AG04450 (cell line): ENCODE measurements around the gene NEDD8. TPM values are rescaled to one million over a fixed set of nuclear protein-coding genes. Genes with fewer than 3 reads are reported as not detected.
"Not testable (repeated sequence)": the region's sequence is repeated elsewhere in the genome, so short reads cannot be mapped to it uniquely, and the experiment has no call there.

Source experiments
- CTCF ChIA-PET: fragments of 300-600, 350-600 bp; formaldehyde crosslinking; extraction: SDS; loops from one replicate; lab custom pipeline; 2022; ENCODE audit warnings: antibody characterized with exemption, inconsistent platforms; lab: Charles Lee
- POLR2A ChIA-PET: fragments of 350-600 bp; formaldehyde crosslinking; extraction: SDS; loops from one replicate; lab custom pipeline; 2021; ENCODE audit warnings: antibody characterized with exemption, inconsistent platforms; lab: Yijun Ruan, JAX
- DNase-seq: peaks from one replicate; pipeline ENCODE4 v3.0.0-alpha.2; 2011; ENCODE audit warnings: low read depth, low spot score
- H3K27ac ChIP-seq: one replicate; pipeline ENCODE4 v1.5.1; 2012; ENCODE audit warnings: low read depth, low read length, control low read depth
- H3K27me3 ChIP-seq: one replicate; pipeline ENCODE4 v1.6.0; 2012; ENCODE audit warnings: low read length; ENCODE audit not compliant: control insufficient read depth, insufficient read depth
- H3K4me3 ChIP-seq: 2 replicates; pipeline ENCODE4 v1.5.1; 2011; ENCODE audit warnings: mild to moderate bottlenecking, low read depth, low read length, control low read depth
- H3K9me3 ChIP-seq: 2 replicates; pipeline ENCODE4 v1.5.1; 2012; ENCODE audit warnings: low read length; ENCODE audit not compliant: control insufficient read depth, insufficient read depth
- polyA plus RNA-seq: library from polyadenylated mRNA; depleted of rRNA; stranded (reverse); fragments of >200 nt; gene quantifications from 2 replicates; pipeline ENCODE4 v1.2.3, GENCODE V29; 2011
- TF ChIP-seq, protein P1 (sequence below): IDR thresholded peaks from 2 replicates; pipeline ENCODE4 v1.5.1; 2011; ENCODE audit warnings: low read depth, low read length, control low read depth, inconsistent platforms

Gene NEDD8
- polyA plus RNA-seq, 1 experiment, result 363 TPM

DNA sequence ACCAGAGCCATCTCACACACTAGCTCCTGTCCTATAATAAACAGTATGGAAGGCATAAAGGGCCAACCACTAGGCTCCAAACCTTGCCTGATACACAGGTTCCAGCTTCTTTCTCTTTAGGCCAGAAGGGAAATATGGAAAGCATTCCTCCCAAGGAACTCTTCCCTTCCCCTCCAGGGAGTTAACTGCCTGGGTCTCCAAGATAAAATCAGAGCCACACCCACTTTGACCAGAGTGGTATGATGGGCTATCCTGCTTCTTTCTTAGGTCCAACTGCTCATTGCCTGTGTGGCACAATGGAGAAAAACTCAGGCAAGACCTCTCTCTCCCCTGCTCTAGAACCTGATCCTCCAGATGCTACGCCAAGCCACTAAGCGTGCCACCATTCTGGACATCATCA, 24.5 kb downstream of the NEDD8 start:
- no peak for DNase-seq
- ChIA-PET CTCF (no interaction called here), POLR2A (no interaction called here)
- TF ChIP-seq, protein P1, sequence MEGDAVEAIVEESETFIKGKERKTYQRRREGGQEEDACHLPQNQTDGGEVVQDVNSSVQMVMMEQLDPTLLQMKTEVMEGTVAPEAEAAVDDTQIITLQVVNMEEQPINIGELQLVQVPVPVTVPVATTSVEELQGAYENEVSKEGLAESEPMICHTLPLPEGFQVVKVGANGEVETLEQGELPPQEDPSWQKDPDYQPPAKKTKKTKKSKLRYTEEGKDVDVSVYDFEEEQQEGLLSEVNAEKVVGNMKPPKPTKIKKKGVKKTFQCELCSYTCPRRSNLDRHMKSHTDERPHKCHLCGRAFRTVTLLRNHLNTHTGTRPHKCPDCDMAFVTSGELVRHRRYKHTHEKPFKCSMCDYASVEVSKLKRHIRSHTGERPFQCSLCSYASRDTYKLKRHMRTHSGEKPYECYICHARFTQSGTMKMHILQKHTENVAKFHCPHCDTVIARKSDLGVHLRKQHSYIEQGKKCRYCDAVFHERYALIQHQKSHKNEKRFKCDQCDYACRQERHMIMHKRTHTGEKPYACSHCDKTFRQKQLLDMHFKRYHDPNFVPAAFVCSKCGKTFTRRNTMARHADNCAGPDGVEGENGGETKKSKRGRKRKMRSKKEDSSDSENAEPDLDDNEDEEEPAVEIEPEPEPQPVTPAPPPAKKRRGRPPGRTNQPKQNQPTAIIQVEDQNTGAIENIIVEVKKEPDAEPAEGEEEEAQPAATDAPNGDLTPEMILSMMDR, result no peak
- H3K4me3 ChIP-seq, result no peak overlapping the region
- no peaks in the 10 kb centered on the region for H3K9me3 ChIP-seq
- no peak overlapping the region for H3K27ac ChIP-seq
- H3K27me3 ChIP-seq, result no peaks in the 10 kb centered on the region

DNA sequence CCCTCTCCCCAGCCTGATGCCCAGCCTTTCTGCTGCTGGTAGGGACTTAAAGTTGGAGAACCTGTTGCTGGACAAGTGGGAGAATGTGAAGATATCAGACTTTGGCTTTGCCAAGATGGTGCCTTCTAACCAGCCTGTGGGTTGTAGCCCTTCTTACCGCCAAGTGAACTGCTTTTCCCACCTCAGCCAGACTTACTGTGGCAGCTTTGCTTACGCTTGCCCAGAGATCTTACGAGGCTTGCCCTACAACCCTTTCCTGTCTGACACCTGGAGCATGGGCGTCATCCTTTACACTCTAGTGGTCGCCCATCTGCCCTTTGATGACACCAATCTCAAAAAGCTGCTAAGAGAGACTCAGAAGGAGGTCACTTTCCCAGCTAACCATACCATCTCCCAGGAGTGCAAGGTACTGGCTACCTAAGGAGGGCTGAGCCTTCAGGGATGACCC, 25.0 kb downstream of the NEDD8 start:
- ChIA-PET POLR2A (no interaction called here), CTCF (no interaction called here)
- H3K9me3 ChIP-seq, result no peaks in the 10 kb centered on the region

DNA sequence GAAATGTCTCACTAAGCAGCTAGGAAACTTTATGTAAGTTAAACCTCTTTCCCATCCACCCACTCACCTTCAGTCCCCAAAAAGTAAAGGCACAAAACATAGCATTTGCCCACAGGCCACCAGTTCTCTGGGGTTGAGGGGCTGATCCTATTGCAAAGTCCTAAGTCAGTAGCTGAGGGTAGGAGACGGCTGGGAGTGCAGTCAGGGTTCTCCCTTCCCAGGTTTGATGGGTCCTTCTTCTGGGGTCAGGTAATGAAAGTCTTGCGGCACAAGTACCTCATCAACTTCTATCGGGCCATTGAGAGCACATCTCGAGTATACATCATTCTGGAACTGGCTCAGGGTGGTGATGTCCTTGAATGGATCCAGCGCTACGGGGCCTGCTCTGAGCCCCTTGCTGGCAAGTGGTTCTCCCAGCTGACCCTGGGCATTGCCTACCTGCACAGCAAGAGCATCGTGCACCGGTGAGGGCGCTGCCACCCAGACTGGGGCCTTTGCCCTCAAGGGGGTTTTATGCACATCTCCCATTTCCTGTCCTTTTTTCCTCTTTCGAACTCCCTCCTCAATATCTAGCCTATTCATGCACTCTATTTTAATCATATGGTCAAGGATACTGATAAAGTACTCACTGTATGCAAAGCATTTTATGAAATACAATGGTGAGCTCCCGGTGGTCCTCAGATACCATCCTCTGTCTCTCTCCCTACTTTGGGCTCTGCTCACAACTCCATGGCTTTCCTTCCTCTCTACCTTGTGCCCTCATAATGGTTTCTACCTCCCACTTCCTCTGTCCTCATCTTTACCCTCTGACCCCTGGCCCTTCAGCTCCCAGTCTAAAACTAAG, 25.7 kb downstream of the NEDD8 start:
- Histone ChIP-seq H3K27ac (no peak overlapping the region), H3K9me3 (peaks cover 3% of the 10 kb centered on the region), H3K4me3 (no peak overlapping the region), H3K27me3 (no peaks in the 10 kb centered on the region)
- POLR2A ChIA-PET, result no interaction called here
- DNase-seq, result no peak
- TF ChIP-seq, protein P1, result no peak
- CTCF ChIA-PET, result no interaction called here

More for the DNA sequence above, 25.0 kb downstream of the NEDD8 start:
- H3K4me3 ChIP-seq, result no peak overlapping the region
- no peak overlapping the region for H3K27ac ChIP-seq
- H3K27me3 ChIP-seq, result no peaks in the 10 kb centered on the region
- no peak for DNase-seq
- TF ChIP-seq, protein P1, result no peak

DNA sequence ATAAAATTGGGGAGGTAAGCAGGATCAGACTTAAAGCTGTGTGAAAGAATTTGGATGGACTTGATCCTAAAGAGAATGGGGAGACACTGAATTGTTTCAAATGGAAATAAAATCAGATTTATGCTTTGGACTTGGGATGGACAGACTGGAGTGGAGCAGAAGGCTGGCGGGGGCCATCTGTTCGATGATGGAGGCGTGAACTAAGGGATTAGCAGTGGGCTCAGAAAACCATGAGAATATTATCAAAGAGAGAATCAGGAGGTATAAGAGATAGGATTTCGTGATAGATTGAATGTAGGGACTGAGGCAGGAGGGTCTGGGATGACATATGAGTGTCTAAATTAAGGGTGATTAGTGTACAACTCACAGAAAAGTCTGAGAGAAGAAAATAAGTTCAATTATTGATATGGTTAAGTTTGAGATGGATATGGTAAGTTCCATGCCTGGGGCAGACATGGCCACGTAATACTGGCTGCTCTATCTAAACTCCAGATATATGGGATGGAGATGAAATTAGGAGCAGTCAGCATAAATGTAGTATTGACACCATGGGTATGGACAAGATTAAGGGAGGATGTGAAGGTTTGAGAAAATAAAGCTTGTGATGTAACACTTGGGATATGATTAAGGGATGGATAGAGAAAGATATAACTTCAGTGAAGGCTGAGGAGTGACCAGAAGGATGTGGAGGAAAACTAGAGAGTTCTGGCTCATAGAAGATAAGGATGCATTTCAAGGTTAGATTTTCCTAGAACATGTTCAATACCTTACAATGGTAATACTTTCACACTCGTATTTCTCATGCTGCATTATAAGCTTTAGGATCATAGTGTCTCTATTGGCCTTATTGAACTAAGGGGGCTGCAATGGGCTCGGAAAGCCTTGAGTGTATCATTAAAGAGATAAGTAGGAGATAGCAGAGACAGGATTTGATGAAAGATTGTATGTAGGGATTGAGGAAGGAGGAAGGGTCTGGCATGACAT, 27.7 kb downstream of the NEDD8 start:
- H3K9me3 ChIP-seq, result peaks cover 5% of the 10 kb centered on the region
- DNase-seq, result no peak
- TF ChIP-seq, protein P1, result no peak
- ChIA-PET CTCF (interaction anchor here (0.6 to 0.9 kb wide), 3 partner anchors 66 to 102 kb away, joined by 3 to 4 read pairs (median 3); partner anchors contain the start of gene RABGGTA), POLR2A (interaction anchor here (0.7 kb wide), 1 partner anchor 90 kb away, joined by 3 read pairs; the partner anchor contains the start of genes DCAF11 and NRL)
- no peak overlapping the region for H3K27ac ChIP-seq
- no peak overlapping the region for H3K4me3 ChIP-seq
- no peaks in the 10 kb centered on the region for H3K27me3 ChIP-seq

DNA sequence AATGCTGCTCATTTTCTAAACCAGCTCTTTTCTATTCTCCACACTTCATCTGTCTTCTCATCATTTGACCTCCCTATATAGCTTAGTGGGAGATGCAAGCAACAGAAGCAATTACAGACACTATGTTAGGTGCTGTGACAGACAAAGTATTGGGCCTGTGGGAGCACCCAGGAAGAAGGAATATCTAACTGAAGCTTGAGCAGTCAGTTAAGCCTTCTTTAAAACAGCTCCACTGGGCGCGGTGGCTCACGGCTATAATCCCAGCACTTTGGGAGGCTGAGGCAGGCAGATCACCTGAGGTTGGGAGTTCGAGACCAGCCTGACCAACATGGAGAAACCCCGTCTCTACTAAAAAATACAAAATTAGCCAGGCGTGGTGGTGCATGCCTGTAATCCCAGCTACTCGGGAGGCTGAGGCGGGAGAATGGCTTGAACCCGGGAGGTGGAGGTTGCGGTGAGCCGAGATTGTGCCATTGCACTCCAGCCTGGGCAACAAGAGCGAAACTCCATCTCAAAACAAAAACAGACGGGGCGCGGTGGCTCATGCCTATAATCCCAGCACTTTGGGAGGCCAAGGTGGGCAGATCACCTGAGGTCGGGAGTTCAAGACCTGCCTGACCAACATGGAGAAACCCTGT, 28.8 kb downstream of the NEDD8 start:
- H3K27me3 ChIP-seq, H3K9me3 ChIP-seq, DNase-seq, H3K27ac ChIP-seq, POLR2A ChIA-PET, H3K4me3 ChIP-seq: not testable (repeated sequence)
- CTCF ChIA-PET, result interaction anchor here (0.6 to 0.9 kb wide), 2 partner anchors 10 to 68 kb away, joined by 3 read pairs; partner anchors contain the start of genes CHMP4A and RABGGTA

DNA sequence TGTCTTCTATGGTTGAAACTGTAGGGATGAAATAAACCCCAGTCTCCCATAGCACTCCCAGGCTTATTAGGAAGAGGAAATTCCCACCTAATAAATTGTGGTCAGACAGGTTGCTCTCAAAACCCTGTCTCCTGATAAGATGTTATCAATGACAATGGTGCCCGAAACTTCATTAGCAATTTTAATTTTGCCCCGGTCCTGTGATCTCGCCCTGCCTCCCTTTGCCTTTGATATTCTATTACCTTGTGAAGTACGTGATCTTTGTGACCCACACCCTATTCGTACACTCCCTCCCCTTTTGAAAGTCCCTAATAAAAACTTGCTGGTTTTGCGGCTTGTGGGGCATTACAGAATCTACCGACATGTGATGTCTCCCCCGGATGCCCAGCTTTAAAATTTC, 29.6 kb downstream of the NEDD8 start:
- H3K9me3 ChIP-seq, CTCF ChIA-PET, DNase-seq, H3K27ac ChIP-seq, POLR2A ChIA-PET, H3K4me3 ChIP-seq, H3K27me3 ChIP-seq: not testable (repeated sequence)
